HepG2 (cell line): ENCODE data around the gene DIAPH3. TPM values are rescaled to one million over a fixed set of nuclear protein-coding genes. Genes with fewer than 3 reads are reported as not detected.
A peak's percentile ranks its signal among the peaks of the same experiment; 100 is the strongest.

Experiments
- ATAC-seq: fragments of 200-7000 bp; cut with Tn5 transposase; 3 replicates; pipeline ENCODE4 v1.9.1; 2020; ENCODE audit warnings: mild to moderate bottlenecking, moderate library complexity
- BruUV-seq: library from RNA; stranded (reverse); fragments of 400-500 nt; replicated peaks from 2 replicates; lab custom pipeline; 2021; lab: Mats Ljungman, UMichigan
- CTCF ChIA-PET: fragments of 300-600 bp; formaldehyde crosslinking; extraction: SDS; loops from one replicate; lab custom pipeline; 2021; ENCODE audit warnings: low total read pairs, inconsistent platforms, low intra/inter-chr PET ratio; lab: Yijun Ruan, JAX
- POLR2A ChIA-PET: fragments of 350-600 bp; sonication (Branson Sonifier 250); formaldehyde crosslinking; loops from one replicate; lab custom pipeline; 2020; ENCODE audit warnings: antibody characterized with exemption, inconsistent platforms; lab: Yijun Ruan, JAX
- DNase-seq: peaks from one replicate; pipeline ENCODE4 v3.0.0-alpha.2; 2015; ENCODE audit warnings: low spot score
- FAIRE-seq: peaks from 3 replicates; lab custom pipeline; 2011; peaks lifted over from hg19 to GRCh38; lab: Jason Lieb, UNC
- H2AFZ ChIP-seq: one replicate; pipeline ENCODE4 v1.6.1; 2011; ENCODE audit warnings: low read length, inconsistent platforms
- H3K27ac ChIP-seq: fragments of 300-600 bp; 3 replicates; pipeline ENCODE4 v1.8.0; 2011; ENCODE audit warnings: mixed run types, mild to moderate bottlenecking, mixed read lengths, low read length, inconsistent platforms; ENCODE audit not compliant: insufficient read depth; ENCODE audit errors: extremely low read length
- H3K27me3 ChIP-seq, 2 experiments: fragments of 200-600 bp in 1 of 2; 2 replicates in 1 of 2; 3 replicates in 1 of 2; pipeline versions ENCODE4 v1.6.0 to v1.8.0; 2011; ENCODE audit warnings: low read length in 2 of 2, mild to moderate bottlenecking in 2 of 2, moderate library complexity in 2 of 2, inconsistent platforms in 1 of 2; ENCODE audit not compliant: insufficient read depth in 2 of 2, control insufficient read depth in 1 of 2
- H3K36me3 ChIP-seq, 2 experiments: fragments of 200-600 bp in 1 of 2; replicated peaks in 1 of 2; 2 replicates in 1 of 2; 3 replicates in 1 of 2; pipeline versions ENCODE4 v1.5.1 to v1.8.0; 2011; ENCODE audit warnings: low read length in 2 of 2, inconsistent platforms in 1 of 2; ENCODE audit not compliant: insufficient read depth in 2 of 2, control insufficient read depth in 1 of 2
- H3K4me1 ChIP-seq: 2 replicates; pipeline ENCODE4 v1.5.1; 2012; ENCODE audit warnings: low read length, inconsistent platforms; ENCODE audit not compliant: insufficient read depth
- H3K4me2 ChIP-seq: 2 replicates; pipeline ENCODE4 v1.6.0; 2011; ENCODE audit warnings: low read depth, low read length, inconsistent platforms
- H3K4me3 ChIP-seq, 3 experiments: fragments of 200-600 bp in 1 of 3; sonication (generic), shearing (Covaris generic) in 1 of 3; replicated peaks in 1 of 3; 2 replicates each; pipeline ENCODE4 v1.5.1; 2011 to 2016; ENCODE audit warnings: low read length in 3 of 3, inconsistent platforms in 2 of 3, low read depth in 2 of 3, mild to moderate bottlenecking in 2 of 3, control low read depth in 1 of 3, mixed read lengths in 1 of 3; ENCODE audit not compliant: insufficient read depth in 1 of 3
- H3K79me2 ChIP-seq: one replicate; pipeline ENCODE4 v1.6.1; 2011; ENCODE audit warnings: low read length, inconsistent platforms; ENCODE audit not compliant: insufficient read depth
- H3K9ac ChIP-seq: 2 replicates; pipeline ENCODE4 v1.6.0; 2011; ENCODE audit warnings: mild to moderate bottlenecking, low read depth, low read length, inconsistent platforms; ENCODE audit not compliant: insufficient read depth
- H3K9me3 ChIP-seq: 2 replicates; pipeline ENCODE4 v1.5.1; 2012; ENCODE audit warnings: mild to moderate bottlenecking, low read length
- H4K20me1 ChIP-seq: 2 replicates; pipeline ENCODE4 v1.6.0; 2011; ENCODE audit warnings: inconsistent platforms, mild to moderate bottlenecking, low read length, moderate library complexity; ENCODE audit not compliant: insufficient read depth
- HINFP ChIP-seq: sonication (generic); formaldehyde crosslinking; IDR thresholded peaks from 2 replicates; pipeline ENCODE4 v1.4.0; 2020; ENCODE audit warnings: low read depth, mild to moderate bottlenecking, missing genetic modification reagents
- MTA1 ChIP-seq: sonication (generic); formaldehyde crosslinking; IDR thresholded peaks from 2 replicates; pipeline ENCODE4 v1.4.0; 2020; ENCODE audit warnings: missing genetic modification reagents, mild to moderate bottlenecking, borderline replicate concordance
- NRL ChIP-seq: sonication (generic); formaldehyde crosslinking; IDR thresholded peaks from 2 replicates; pipeline ENCODE4 v1.5.0; 2020; ENCODE audit warnings: missing genetic modification reagents, mild to moderate bottlenecking, moderate library complexity, borderline replicate concordance
- ZNF354B ChIP-seq: sonication (generic); formaldehyde crosslinking; IDR thresholded peaks from 2 replicates; pipeline ENCODE4 v1.8.0; 2022; ENCODE audit warnings: mild to moderate bottlenecking, missing genetic modification reagents
- ZNF788 ChIP-seq: sonication (generic); formaldehyde crosslinking; IDR thresholded peaks from 2 replicates; pipeline ENCODE4 v1.5.0; 2020; ENCODE audit warnings: mild to moderate bottlenecking, missing genetic modification reagents, borderline replicate concordance
- WGBS: methylation state at CpG from one replicate; pipeline ENCODE4 v1.1.6; 2017; ENCODE audit warnings: low lambda C conversion rate; 5-methylcytosine and 5-hydroxymethylcytosine counted together
- in situ Hi-C: cut with HindIII; loops from 2 replicates; pipeline ENCODE4 v1.10.0; 2017; ENCODE audit warnings: low pct_unique_long_range_greater_than_20kb; ENCODE audit not compliant: extremely low pct_ligation_motif_present
- intact Hi-C: fragments of 100-400 bp; cut with micrococcal nuclease; formaldehyde crosslinking; loops from one replicate; pipeline ENCODE4 v1.10.0; 2022; ENCODE audit not compliant: unreplicated experiment
- polyA plus RNA-seq, 8 experiments: library from polyadenylated mRNA; depleted of rRNA in 3 of 8; stranded (reverse) in 7 of 8; unstranded in 1 of 8; fragments of >200 nt; fragmentation: Illumina TruSeq in 4 of 8; extraction: Trizol in 4 of 8; gene quantifications; 2 replicates each; pipeline versions ENCODE4 v1.2.1 to v1.2.3, GENCODE V29; 2011 to 2016; ENCODE audit warnings: low read depth in 4 of 8, missing spikeins in 1 of 8, mixed read lengths in 1 of 8; ENCODE audit not compliant: insufficient read depth in 1 of 8
- total RNA-seq, 5 experiments: library from RNA; depleted of rRNA; stranded (reverse); fragments of >200 nt; fragmentation: Illumina TruSeq; extraction: Trizol; gene quantifications; 2 replicates each; pipeline ENCODE4 v1.2.3, GENCODE V29; 2016; ENCODE audit warnings: low read depth in 1 of 5
- TF ChIP-seq, protein P1 (sequence below): sonication (generic); formaldehyde crosslinking; IDR thresholded peaks from 2 replicates; pipeline ENCODE4 v1.9.0; 2021; ENCODE audit warnings: mild to moderate bottlenecking, missing genetic modification reagents

The DIAPH3 gene
- total and polyA plus RNA-seq, 2 of the 13 experiments (the other 11 are each of a cell fraction or from before 2014, with no cell fraction given): 4.0 to 9.3 TPM

DNA sequence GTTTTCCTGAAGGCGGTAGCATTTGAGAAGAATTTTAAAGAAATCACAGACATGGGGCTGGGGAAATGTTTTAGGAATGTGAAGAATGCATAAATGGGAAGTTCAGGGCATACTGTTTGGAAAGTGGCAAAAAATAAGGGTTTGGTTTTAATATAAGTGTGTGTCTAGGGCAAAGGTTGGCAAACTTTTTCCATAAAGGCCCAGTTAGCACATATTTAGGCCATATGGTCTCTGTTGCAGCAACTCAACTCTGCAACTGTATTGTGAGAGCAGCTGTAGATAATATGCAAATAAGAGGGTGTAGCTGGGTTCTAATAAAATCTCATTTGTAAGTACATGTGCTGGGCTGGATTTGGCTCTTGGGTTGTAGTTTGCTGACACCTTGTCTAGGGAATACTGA lies 521.9 kb downstream of the DIAPH3 start (continued):
- TF ChIP-seq HINFP (no peak), NRL (CRISPR knock-in tag) (no peak)
- TF ChIP-seq, protein P1, sequence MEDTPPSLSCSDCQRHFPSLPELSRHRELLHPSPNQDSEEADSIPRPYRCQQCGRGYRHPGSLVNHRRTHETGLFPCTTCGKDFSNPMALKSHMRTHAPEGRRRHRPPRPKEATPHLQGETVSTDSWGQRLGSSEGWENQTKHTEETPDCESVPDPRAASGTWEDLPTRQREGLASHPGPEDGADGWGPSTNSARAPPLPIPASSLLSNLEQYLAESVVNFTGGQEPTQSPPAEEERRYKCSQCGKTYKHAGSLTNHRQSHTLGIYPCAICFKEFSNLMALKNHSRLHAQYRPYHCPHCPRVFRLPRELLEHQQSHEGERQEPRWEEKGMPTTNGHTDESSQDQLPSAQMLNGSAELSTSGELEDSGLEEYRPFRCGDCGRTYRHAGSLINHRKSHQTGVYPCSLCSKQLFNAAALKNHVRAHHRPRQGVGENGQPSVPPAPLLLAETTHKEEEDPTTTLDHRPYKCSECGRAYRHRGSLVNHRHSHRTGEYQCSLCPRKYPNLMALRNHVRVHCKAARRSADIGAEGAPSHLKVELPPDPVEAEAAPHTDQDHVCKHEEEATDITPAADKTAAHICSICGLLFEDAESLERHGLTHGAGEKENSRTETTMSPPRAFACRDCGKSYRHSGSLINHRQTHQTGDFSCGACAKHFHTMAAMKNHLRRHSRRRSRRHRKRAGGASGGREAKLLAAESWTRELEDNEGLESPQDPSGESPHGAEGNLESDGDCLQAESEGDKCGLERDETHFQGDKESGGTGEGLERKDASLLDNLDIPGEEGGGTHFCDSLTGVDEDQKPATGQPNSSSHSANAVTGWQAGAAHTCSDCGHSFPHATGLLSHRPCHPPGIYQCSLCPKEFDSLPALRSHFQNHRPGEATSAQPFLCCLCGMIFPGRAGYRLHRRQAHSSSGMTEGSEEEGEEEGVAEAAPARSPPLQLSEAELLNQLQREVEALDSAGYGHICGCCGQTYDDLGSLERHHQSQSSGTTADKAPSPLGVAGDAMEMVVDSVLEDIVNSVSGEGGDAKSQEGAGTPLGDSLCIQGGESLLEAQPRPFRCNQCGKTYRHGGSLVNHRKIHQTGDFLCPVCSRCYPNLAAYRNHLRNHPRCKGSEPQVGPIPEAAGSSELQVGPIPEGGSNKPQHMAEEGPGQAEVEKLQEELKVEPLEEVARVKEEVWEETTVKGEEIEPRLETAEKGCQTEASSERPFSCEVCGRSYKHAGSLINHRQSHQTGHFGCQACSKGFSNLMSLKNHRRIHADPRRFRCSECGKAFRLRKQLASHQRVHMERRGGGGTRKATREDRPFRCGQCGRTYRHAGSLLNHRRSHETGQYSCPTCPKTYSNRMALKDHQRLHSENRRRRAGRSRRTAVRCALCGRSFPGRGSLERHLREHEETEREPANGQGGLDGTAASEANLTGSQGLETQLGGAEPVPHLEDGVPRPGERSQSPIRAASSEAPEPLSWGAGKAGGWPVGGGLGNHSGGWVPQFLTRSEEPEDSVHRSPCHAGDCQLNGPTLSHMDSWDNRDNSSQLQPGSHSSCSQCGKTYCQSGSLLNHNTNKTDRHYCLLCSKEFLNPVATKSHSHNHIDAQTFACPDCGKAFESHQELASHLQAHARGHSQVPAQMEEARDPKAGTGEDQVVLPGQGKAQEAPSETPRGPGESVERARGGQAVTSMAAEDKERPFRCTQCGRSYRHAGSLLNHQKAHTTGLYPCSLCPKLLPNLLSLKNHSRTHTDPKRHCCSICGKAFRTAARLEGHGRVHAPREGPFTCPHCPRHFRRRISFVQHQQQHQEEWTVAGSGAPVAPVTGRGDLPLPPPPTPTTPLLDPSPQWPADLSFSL (CRISPR knock-in tag): no peak

DNA sequence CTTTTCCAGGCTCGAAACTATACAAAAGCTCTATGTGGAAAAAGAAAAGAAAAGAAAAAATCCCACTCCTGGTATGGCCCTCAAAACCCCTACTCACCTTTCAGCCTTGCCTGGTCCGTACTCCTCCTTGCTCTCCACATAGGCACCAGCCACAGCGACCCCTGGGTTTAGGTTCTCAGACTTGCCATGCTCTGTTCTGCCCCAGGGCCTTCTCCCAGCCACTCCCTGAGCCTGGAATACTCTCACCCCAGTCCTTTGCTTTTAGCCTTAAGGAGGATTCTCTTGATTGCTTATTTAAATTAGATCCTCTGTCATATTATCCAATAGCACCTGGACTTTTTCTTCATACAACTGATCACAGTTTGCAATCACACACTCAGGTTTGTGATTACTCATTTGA lies 522.5 kb downstream of the DIAPH3 start:
- CTCF ChIA-PET: no interaction called here

More for the DNA sequence above, 522.5 kb downstream of the DIAPH3 start:
- intact Hi-C loops: no loop called here
- in situ Hi-C loops: no loop called here
- Histone ChIP-seq H4K20me1 (no peaks in the 10 kb centered on the region), H3K4me1 (no peaks in the 10 kb centered on the region), H3K4me3 (no peak overlapping the region), H3K4me2 (no peak overlapping the region), H3K36me3 (no peaks in the 10 kb centered on the region), H3K79me2 (no peaks in the 10 kb centered on the region), H3K27ac (no peak overlapping the region), H3K9me3 (no peaks in the 10 kb centered on the region), H2AFZ (no peak overlapping the region), H3K27me3 (no peaks in the 10 kb centered on the region), H3K9ac (no peak overlapping the region)
- TF ChIP-seq ZNF354B (CRISPR knock-in tag) (no peak), MTA1 (CRISPR knock-in tag) (no peak), ZNF788 (CRISPR knock-in tag) (no peak)
- 13% methylated on average over 3 of the region's 3 CpGs for WGBS
- FAIRE-seq (no peak), DNase-seq (no peak), ATAC-seq (peak; percentile 88)
- POLR2A ChIA-PET: no interaction called here
- no TSS peak for BruUV-seq
